K562 (cell line): ENCODE measurements around the gene CYTH1. TPM values are rescaled to one million over a fixed set of nuclear protein-coding genes. Genes with fewer than 3 reads are reported as not detected.

Source experiments
- ATAC-seq: fragments of 200-7000 bp; cut with Tn5 transposase; 3 replicates; pipeline ENCODE4 v1.9.1; 2020; ENCODE audit warnings: moderate library complexity
- BruUV-seq: library from RNA; stranded (reverse); fragments of 400-500 nt; replicated peaks from 2 replicates; lab custom pipeline; 2021; lab: Mats Ljungman, UMichigan
- CTCF ChIA-PET: fragments of 300-600 bp; formaldehyde crosslinking; extraction: SDS; loops from one replicate; lab custom pipeline; 2021; ENCODE audit warnings: low intra/inter-chr PET ratio; lab: Yijun Ruan, JAX
- POLR2A ChIA-PET: fragments of 300-600, 350-650 bp; sonication (Branson Sonifier 250); formaldehyde crosslinking; extraction: SDS; loops from one replicate; lab custom pipeline; 2021; ENCODE audit warnings: antibody characterized with exemption, inconsistent platforms; lab: Yijun Ruan, JAX
- DNase-seq, 4 experiments: peaks; one replicate each; pipeline versions ENCODE4 v3.0.0 to v3.0.0-alpha.2; 2011 to 2018; ENCODE audit warnings: low spot score in 3 of 4, mixed read lengths in 3 of 4; ENCODE audit errors: extremely low read depth in 1 of 4
- FAIRE-seq: peaks from 2 replicates; lab custom pipeline; 2011; peaks lifted over from hg19 to GRCh38; lab: Jason Lieb, UNC
- H2AFZ ChIP-seq: 2 replicates; pipeline ENCODE4 v1.6.0; 2011; ENCODE audit warnings: low read depth, low read length, control low read depth, inconsistent platforms
- H3K27ac ChIP-seq: fragments of 200-600 bp; 3 replicates; pipeline ENCODE4 v1.8.0; 2011; ENCODE audit warnings: low read depth, mild to moderate bottlenecking, control low read depth, inconsistent platforms, low read length, moderate library complexity, mixed read lengths; ENCODE audit errors: extremely low read depth
- H3K27me3 ChIP-seq, 2 experiments: fragments of 300-600 bp in 1 of 2; 2 replicates in 1 of 2; 3 replicates in 1 of 2; pipeline versions ENCODE4 v1.6.0 to v1.8.0; 2011; ENCODE audit warnings: inconsistent platforms in 2 of 2, low read length in 2 of 2, mild to moderate bottlenecking in 1 of 2, mixed read lengths in 1 of 2, moderate library complexity in 1 of 2; ENCODE audit not compliant: control insufficient read depth in 2 of 2, insufficient read depth in 2 of 2
- H3K36me3 ChIP-seq: fragments of 300-600 bp; 3 replicates; pipeline ENCODE4 v1.8.0; 2011; ENCODE audit warnings: mild to moderate bottlenecking, low read length, inconsistent platforms; ENCODE audit not compliant: control insufficient read depth, insufficient read depth
- H3K4me1 ChIP-seq, 2 experiments: fragments of 200-600 bp in 1 of 2; replicated peaks in 1 of 2; 2 replicates in 1 of 2; 3 replicates in 1 of 2; pipeline versions ENCODE4 v1.5.1 to v1.8.0; 2011; ENCODE audit warnings: inconsistent platforms in 2 of 2, low read length in 2 of 2, mild to moderate bottlenecking in 1 of 2, mixed read lengths in 1 of 2, moderate library complexity in 1 of 2; ENCODE audit not compliant: control insufficient read depth in 2 of 2, insufficient read depth in 2 of 2
- H3K4me2 ChIP-seq: 2 replicates; pipeline ENCODE4 v1.6.1; 2011; ENCODE audit warnings: low read length, control low read depth, inconsistent platforms, mixed read lengths; ENCODE audit not compliant: insufficient read depth
- H3K4me3 ChIP-seq: fragments of 200-600 bp; sonication (generic), shearing (Covaris generic); 2 replicates; pipeline ENCODE4 v1.5.1; 2016; ENCODE audit warnings: control low read depth, inconsistent platforms
- H3K79me2 ChIP-seq: fragments of 200-600 bp; 3 replicates; pipeline ENCODE4 v1.8.0; 2011; ENCODE audit warnings: low read length, inconsistent platforms; ENCODE audit not compliant: control insufficient read depth, insufficient read depth
- H3K9ac ChIP-seq, 2 experiments: 2 replicates each; pipeline versions ENCODE4 v1.6.0 to v1.6.1; 2011; ENCODE audit warnings: low read depth in 2 of 2, low read length in 2 of 2, control low read depth in 1 of 2, inconsistent platforms in 1 of 2, mild to moderate bottlenecking in 1 of 2, mixed read lengths in 1 of 2; ENCODE audit not compliant: insufficient read depth in 1 of 2
- H3K9me1 ChIP-seq: one replicate; pipeline ENCODE4 v1.6.0; 2011; ENCODE audit warnings: inconsistent platforms, mild to moderate bottlenecking, low read length, moderate library complexity; ENCODE audit not compliant: control insufficient read depth, insufficient read depth
- H3K9me3 ChIP-seq: replicated peaks from 2 replicates; pipeline ENCODE4 v1.5.1; 2011; ENCODE audit warnings: low read depth, low read length, inconsistent platforms; ENCODE audit not compliant: control insufficient read depth, insufficient read depth
- H4K20me1 ChIP-seq: replicated peaks from 2 replicates; pipeline ENCODE4 v1.6.1; 2011; ENCODE audit warnings: low read length, inconsistent platforms, mixed read lengths; ENCODE audit not compliant: control insufficient read depth, insufficient read depth
- ZNF512 ChIP-seq: IDR thresholded peaks from 2 replicates; pipeline ENCODE4 v1.6.1; 2016; ENCODE audit warnings: missing genetic modification characterization, missing compliant biosample characterization
- ZNF77 ChIP-seq: fragments of 250-450 bp; sonication (Bioruptor Pico); IDR thresholded peaks from 2 replicates; pipeline ENCODE4 v1.5.0; 2020
- WGBS: fragments of 100-300 bp; shearing (Covaris generic); methylation state at CpG from one replicate; pipeline ENCODE4 v1.1.6; 2016; ENCODE audit warnings: low coverage, mixed read lengths; ENCODE audit not compliant: insufficient coverage; ENCODE audit errors: missing lambda C conversion rate; 5-methylcytosine and 5-hydroxymethylcytosine counted together
- in situ Hi-C: fragments of 300-500 bp; cut with MboI; formaldehyde crosslinking; loops from 4 replicates; pipeline ENCODE4 v1.15.0; 2018; ENCODE audit warnings: inconsistent platforms, mixed read lengths
- intact Hi-C: fragments of 100-400 bp; cut with micrococcal nuclease; formaldehyde crosslinking; loops from 2 replicates; pipeline ENCODE4 v1.14.2; 2022
- polyA plus RNA-seq, 8 experiments: library from polyadenylated mRNA; depleted of rRNA in 4 of 8; stranded (reverse) in 5 of 8; unstranded in 3 of 8; fragments of >200 nt; fragmentation: Nextera tagmentation in 2 of 8; fragmentation: Illumina TruSeq in 1 of 8; extraction: Ambion mirVana in 2 of 8; extraction: Trizol in 1 of 8; gene quantifications; 2 replicates each; pipeline versions ENCODE4 v1.2.1 to v1.2.3, GENCODE V29; 2011 to 2014; ENCODE audit warnings: inconsistent platforms in 1 of 8, missing spikeins in 1 of 8
- total RNA-seq, 7 experiments: library from RNA; depleted of rRNA in 6 of 7; stranded (reverse); fragments of >200 nt in 6 of 7; fragmentation: Illumina TruSeq in 2 of 7; extraction: Trizol in 2 of 7; gene quantifications; 2 replicates each; pipeline versions ENCODE4 v1.2.1 to v1.2.3, GENCODE V29; 2011 to 2021; ENCODE audit warnings: low replicate concordance in 1 of 7

The CYTH1 gene
- total and polyA plus RNA-seq, 9 of the 15 experiments (the other 6 are each of a cell fraction or from before 2014, with no cell fraction given): 0.52 to 27.7 (median 16.8) TPM

DNA sequence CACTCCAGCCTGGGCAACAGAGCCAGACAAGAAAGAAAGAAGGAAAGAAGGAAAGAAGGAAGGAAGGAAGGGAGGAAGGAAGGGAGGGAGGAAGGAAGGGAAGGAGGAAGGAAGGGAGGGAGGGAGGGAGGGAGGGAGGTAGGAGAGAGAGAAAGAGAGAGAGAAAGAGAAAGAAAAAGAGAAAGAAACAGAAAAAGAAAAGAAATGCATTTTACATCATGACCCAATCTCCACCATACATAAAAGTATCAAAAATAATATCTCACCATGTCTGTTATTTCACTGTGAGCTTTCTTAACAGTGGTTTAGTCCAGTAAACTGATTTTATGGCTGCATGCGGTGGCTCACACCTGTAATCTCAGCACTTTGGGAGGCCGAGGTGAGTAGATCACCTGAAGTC, 70.0 kb downstream of the CYTH1 start:
- ChIA-PET POLR2A (no interaction called here), CTCF (no interaction called here)
- H3K79me2 ChIP-seq: peaks cover 24% of the 10 kb centered on the region
- FAIRE-seq (no peak), ATAC-seq (no peak), DNase-seq (no peak)
- H2AFZ ChIP-seq: no peak overlapping the region
- H3K27ac ChIP-seq: no peak overlapping the region
- H3K4me2 ChIP-seq: no peak overlapping the region
- in situ Hi-C loops: no loop called here
- H4K20me1 ChIP-seq: peaks cover 39% of the 10 kb centered on the region
- H3K36me3 ChIP-seq: peaks cover 8% of the 10 kb centered on the region; the same call in 1 of the 3 replicates
- H3K4me3 ChIP-seq: no peak overlapping the region
- TF ChIP-seq ZNF77 (CRISPR knock-in tag) (no peak), ZNF512 (tag) (peak; percentile 58; the same call in 1 of the 2 replicates)
- peaks cover 7 to 21% of the 10 kb centered on the region in 2 experiments for H3K4me1 ChIP-seq
- no peaks in the 10 kb centered on the region for H3K9me1 ChIP-seq
- intact Hi-C loops: no loop called here
- no peaks in the 10 kb centered on the region for H3K27me3 ChIP-seq
- H3K9ac ChIP-seq: no peak overlapping the region
- 51% methylated on average over 2 of the region's 2 CpGs for WGBS
- BruUV-seq: no TSS peak
- no peaks in the 10 kb centered on the region for H3K9me3 ChIP-seq

DNA sequence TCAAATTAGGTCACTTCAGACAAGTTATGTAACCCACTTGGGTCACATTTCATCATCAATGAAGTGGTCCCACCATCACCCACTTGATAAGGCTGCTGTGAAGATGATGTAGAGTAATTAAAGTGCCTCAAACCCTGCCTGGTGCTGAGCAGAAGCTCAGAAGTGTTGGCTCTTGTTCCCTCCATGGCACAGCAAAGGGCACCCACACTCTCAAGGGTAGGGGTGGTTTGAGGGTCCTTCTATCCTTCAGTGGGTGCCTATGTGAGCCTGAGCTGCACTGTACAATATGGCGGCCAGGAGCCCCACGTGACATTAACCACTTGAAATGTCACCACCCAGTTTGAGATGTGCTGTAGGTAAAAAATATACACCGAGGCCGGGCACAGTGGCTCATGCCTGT, 71.5 kb downstream of the CYTH1 start:
- Histone ChIP-seq H3K36me3 (peaks cover 13% of the 10 kb centered on the region; the same call in 1 of the 3 replicates), H3K9ac (no peak overlapping the region), H3K27ac (no peak overlapping the region), H3K79me2 (peaks cover 19% of the 10 kb centered on the region), H3K4me1 (peaks cover 5 to 21% of the 10 kb centered on the region in 2 experiments; a peak in 4 of 5 replicates), H3K9me3 (no peaks in the 10 kb centered on the region), H3K4me3 (no peak overlapping the region), H2AFZ (no peak overlapping the region), H4K20me1 (peaks cover 30% of the 10 kb centered on the region), H3K4me2 (no peak overlapping the region), H3K9me1 (no peaks in the 10 kb centered on the region), H3K27me3 (no peaks in the 10 kb centered on the region)
- DNase-seq: no peak
- intact Hi-C loops: no loop called here
- in situ Hi-C loops: no loop called here
- ATAC-seq: no peak
- no TSS peak for BruUV-seq
- FAIRE-seq: no peak
- POLR2A ChIA-PET: no interaction called here
- CTCF ChIA-PET: no interaction called here
- WGBS: 85% methylated on average over 4 of the region's 4 CpGs
